GM19452 (cell line): Measurements from ENCODE around the gene PRR20B.
"Not testable (repeated sequence)": the region's sequence is repeated elsewhere in the genome, so short reads cannot be mapped to it uniquely, and the experiment has no call there.

ENCODE experiments used
- ATAC-seq: cut with Tn5 transposase; IDR thresholded peaks from one replicate; pipeline ENCODE4 v1.9.1; 2021; ENCODE audit not compliant: unreplicated experiment

The PRR20B gene

DNA sequence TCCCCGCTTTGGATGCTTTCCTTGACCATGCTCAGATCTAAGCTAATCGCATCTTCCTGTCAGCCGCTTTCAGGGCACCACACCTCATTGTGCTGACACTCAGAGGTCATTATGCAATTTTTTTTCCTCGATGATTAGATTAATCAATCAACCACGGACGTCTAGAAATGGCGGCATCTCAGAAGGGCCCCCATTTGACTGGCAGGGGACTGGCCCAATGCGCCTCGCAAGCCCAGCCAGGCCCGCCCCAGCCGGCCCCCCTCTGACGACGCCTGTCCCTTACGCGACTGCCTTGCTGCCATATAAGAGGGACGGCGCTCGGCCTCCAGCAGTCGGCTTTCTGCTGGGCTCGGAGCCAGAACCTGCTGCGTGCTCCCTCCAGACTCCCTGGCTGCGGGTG is at the start of gene PRR20B:
PRR20B (plus strand) TSS at position 301 of the 400 bp plus-strand sequence. CDS start 387 bp downstream, outside the sequence.
- not testable (repeated sequence) for ATAC-seq

- ATAC-seq = no peak
Measured at GRCh38 chr13:57114945-57115344, 32.3 kb upstream of the PRR20B start.

GRCh38 chr13:57123681-57124080 is 23.6 kb upstream of the PRR20B start:
- no peak for ATAC-seq

DNA sequence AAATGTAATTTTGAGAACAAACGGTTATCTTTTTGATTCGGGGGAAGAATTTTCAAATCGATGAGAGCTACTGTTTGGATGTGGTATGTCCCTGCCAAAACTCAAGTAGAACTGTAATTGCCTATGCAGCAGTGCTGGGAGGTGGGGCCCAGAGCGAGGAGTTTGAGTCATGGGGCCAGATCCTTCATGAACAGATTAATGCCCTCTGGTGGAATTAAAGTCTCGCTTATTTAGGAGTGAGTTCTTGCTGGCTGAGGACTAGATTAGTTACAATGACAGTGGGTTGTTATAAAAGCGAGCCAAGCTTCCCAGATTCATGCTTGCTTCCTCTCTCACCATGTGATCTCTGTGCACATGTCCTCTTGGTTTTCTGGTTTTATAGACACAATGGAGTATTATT is 18.4 kb upstream of the PRR20B start:
- no peak for ATAC-seq

DNA sequence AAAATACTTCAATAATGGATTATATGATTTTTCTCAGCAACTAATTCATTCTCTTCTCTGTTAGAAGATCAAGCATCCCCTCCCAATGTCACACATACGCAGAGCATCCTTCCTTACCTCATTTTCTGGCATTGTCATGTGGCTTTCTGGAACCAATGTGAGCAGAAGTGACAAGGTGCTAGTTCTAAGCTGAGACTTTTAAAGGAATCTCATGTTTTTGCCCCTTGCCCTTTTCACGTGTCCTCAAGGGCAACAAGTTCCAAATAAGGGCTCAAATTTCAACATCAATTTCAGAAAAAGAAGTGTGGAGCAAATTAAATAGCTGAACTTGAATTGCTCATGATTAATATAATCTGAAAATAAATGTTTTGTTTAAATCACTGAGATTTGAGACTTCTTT is 11.2 kb upstream of the PRR20B start:
- ATAC-seq = no peak

DNA sequence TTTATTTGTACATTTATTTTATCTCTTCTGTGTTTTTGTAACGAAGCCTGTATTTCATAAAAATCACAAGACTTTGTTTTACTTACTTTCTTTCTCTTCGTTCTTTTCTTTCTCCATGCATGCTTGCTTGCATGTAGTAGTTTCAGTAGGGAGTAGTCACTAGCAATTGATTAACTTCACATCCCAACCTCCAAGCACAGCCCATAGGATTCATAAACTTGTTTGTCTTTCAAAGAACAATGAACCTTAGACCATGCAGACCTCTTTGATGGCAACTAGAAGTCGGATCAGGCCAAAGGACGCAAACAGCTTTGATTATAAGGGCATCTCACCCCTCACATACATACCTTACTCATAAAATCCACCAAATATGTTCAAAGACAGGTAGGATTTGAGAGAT is 9.7 kb upstream of the PRR20B start:
- ATAC-seq = no peak

DNA sequence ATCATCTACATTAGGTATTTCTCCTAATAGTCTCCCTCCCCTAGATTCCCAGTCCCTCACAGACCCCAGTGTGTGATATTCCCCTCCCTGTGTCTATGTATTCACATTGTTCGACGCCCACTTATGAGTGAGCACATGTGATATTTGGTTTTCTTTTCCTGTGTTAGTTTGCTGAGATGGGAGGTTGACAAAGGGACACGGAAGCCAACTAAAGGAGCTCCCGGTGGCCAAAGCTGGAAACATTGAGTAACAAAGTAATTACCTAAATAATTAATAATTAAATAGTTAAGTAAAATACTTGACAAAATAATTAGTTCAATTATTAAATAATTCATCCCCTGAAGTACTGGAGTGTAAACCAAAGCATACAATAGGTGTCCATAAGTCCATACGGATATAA is 8.3 kb upstream of the PRR20B start:
- ATAC-seq = no peak

GRCh38 chr13:57139781-57140180 is 7.5 kb upstream of the PRR20B start:
- not testable (repeated sequence) for ATAC-seq

DNA sequence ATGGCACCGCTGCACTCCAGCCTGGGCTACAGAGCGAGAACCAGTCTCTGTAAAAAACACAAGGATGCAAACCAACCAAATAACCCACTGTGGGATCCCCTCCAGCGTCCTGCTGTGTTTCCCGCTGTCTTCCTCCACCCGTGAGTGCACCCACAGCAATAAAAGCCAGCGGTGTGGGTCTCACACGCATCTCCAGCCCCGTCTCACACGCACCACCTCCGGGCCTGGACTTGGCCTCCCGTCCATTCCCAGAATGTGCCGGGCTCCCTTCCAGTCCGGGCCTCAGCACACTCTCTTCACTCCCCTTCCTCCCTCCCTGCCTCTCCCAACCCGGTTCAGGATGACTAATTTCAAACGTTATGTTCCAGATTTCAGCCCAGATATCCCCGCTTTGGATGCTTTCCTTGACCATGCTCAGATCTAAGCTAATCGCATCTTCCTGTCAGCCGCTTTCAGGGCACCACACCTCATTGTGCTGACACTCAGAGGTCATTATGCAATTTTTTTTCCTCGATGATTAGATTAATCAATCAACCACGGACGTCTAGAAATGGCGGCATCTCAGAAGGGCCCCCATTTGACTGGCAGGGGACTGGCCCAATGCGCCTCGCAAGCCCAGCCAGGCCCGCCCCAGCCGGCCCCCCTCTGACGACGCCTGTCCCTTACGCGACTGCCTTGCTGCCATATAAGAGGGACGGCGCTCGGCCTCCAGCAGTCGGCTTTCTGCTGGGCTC is 6.9 kb upstream of the PRR20B start, which contains the start of gene PRR20A:
PRR20A (plus strand) TSS at position 684 of the 734 bp plus-strand sequence. CDS start 387 bp downstream, outside the sequence.
- not testable (repeated sequence) for ATAC-seq

DNA sequence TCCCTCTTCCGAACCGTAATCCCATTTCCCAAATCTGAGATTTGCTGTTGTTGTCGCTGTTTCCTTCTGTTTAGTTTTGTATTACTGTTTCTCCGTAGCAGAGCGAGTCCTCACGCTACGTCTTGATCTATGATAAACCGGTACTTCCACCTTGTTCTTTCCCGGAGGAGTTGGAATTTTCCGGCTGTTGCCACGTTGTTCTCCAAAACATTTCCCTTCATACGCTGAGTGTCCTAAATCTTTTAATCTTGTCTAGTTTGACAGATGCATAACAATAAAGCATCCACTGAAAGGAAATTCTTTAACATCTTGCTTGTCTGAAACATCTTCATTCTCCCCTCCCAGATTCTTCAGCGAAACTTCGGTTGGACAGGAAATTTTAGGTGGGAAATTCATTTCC is 818 bp downstream of the PRR20B start:
- not testable (repeated sequence) for ATAC-seq

DNA sequence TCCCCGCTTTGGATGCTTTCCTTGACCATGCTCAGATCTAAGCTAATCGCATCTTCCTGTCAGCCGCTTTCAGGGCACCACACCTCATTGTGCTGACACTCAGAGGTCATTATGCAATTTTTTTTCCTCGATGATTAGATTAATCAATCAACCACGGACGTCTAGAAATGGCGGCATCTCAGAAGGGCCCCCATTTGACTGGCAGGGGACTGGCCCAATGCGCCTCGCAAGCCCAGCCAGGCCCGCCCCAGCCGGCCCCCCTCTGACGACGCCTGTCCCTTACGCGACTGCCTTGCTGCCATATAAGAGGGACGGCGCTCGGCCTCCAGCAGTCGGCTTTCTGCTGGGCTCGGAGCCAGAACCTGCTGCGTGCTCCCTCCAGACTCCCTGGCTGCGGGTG is 6.5 kb downstream of the PRR20B start, which contains the start of gene PRR20C:
PRR20C (plus strand) TSS at position 301 of the 400 bp plus-strand sequence. CDS start 387 bp downstream, outside the sequence.
- ATAC-seq = not testable (repeated sequence)

GRCh38 chr13:57160332-57160731 is 13.0 kb downstream of the PRR20B start, which contains the start of gene PRR20D:
Gene PRR20D (plus strand): TSS chr13:57160632. CDS start chr13:57161019, 387 bp downstream.
- ATAC-seq = not testable (repeated sequence)

DNA sequence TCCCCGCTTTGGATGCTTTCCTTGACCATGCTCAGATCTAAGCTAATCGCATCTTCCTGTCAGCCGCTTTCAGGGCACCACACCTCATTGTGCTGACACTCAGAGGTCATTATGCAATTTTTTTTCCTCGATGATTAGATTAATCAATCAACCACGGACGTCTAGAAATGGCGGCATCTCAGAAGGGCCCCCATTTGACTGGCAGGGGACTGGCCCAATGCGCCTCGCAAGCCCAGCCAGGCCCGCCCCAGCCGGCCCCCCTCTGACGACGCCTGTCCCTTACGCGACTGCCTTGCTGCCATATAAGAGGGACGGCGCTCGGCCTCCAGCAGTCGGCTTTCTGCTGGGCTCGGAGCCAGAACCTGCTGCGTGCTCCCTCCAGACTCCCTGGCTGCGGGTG is 19.6 kb downstream of the PRR20B start, which contains the start of gene PRR20E:
PRR20E (plus strand) TSS at position 301 of the 400 bp plus-strand sequence. CDS start 387 bp downstream, outside the sequence.
- not testable (repeated sequence) for ATAC-seq

DNA sequence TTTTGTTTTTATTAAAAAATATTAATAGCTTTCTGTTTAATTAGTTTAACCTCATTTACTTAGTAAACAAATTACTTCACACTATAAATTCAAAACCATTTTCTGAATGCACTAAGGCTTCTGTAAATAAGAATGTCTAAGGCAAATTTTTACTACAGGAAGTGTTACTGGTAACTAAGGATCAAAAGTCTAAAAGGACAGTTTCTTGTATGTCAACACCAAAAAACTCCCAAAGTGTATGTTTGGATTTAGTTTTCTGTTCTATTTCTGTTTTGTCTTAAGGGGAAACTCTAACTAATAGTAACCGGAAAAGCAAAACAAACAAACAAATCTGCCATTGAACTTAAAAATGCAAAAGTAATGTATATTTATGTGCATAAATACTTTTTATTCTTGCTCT is 44.4 kb downstream of the PRR20B start:
- no peak for ATAC-seq
